HCT116 (cell line): ENCODE results near the gene C8A. TPM values are rescaled to one million over a fixed set of nuclear protein-coding genes. Genes with fewer than 3 reads are reported as not detected.

Source experiments
- ATAC-seq: fragments of 200-7000 bp; cut with Tn5 transposase; 2 replicates; pipeline ENCODE4 v1.9.1; 2020; ENCODE audit warnings: mild to moderate bottlenecking, moderate library complexity
- BruUV-seq: library from RNA; stranded (reverse); fragments of 400-500 nt; replicated peaks from 2 replicates; lab custom pipeline; 2021; lab: Mats Ljungman, UMichigan
- CTCF ChIA-PET: fragments of 300-600 bp; sonication (Branson Sonifier 250); formaldehyde crosslinking; loops from one replicate; lab custom pipeline; 2021; ENCODE audit warnings: antibody characterized with exemption; lab: Charles Lee
- POLR2A ChIA-PET: fragments of 300-600, 350-600 bp; sonication (Branson Sonifier 250); formaldehyde crosslinking; loops from one replicate; lab custom pipeline; 2021; ENCODE audit warnings: antibody characterized with exemption; lab: Charles Lee
- RAD21 ChIA-PET, 2 experiments: fragments of 300-600 bp; sonication (Branson Sonifier 250); formaldehyde crosslinking; loops; one replicate each; lab custom pipeline; 2023; ENCODE audit warnings: low total read pairs in 2 of 2; ENCODE audit not compliant: uncharacterized antibody in 2 of 2, unreplicated experiment in 2 of 2, low non-redundant PET in 1 of 2; lab: Charles Lee
- DNase-seq: peaks from one replicate; pipeline ENCODE4 v3.0.0-alpha.2; 2010; ENCODE audit warnings: low read depth, low spot score
- H2AFZ ChIP-seq: fragments of 200-600 bp; shearing (Covaris generic), sonication (generic); 2 replicates; pipeline ENCODE4 v1.6.1; 2017; ENCODE audit warnings: low read depth, mixed run types, mixed read lengths, antibody characterized with exemption, low read length; ENCODE audit not compliant: poor library complexity, severe bottlenecking
- H3K27ac ChIP-seq: 2 replicates; pipeline ENCODE4 v1.5.1; 2012; ENCODE audit warnings: low read depth, low read length
- H3K27me3 ChIP-seq: fragments of 200-600 bp; sonication (generic); 2 replicates; pipeline ENCODE4 v1.6.1; 2016; ENCODE audit warnings: mixed run types, low read length, mixed read lengths; ENCODE audit not compliant: insufficient read depth
- H3K36me3 ChIP-seq, 2 experiments: fragments of 200-500 bp in 1 of 2; fragments of 200-600 bp in 1 of 2; sonication (Bioruptor generic) in 1 of 2; sonication (generic) in 1 of 2; 2 replicates each; pipeline versions ENCODE4 v1.5.1 to v1.6.1; 2014 to 2016; ENCODE audit warnings: low read length in 2 of 2, inconsistent platforms in 1 of 2, mixed read lengths in 1 of 2, mixed run types in 1 of 2; ENCODE audit not compliant: insufficient read depth in 2 of 2, control insufficient read depth in 1 of 2
- H3K4me1 ChIP-seq, 2 experiments: fragments of 200-600 bp in 1 of 2; sonication (generic) in 1 of 2; 2 replicates each; pipeline versions ENCODE4 v1.5.1 to v1.6.1; 2012 to 2017; ENCODE audit warnings: low read length in 2 of 2, inconsistent platforms in 1 of 2, mild to moderate bottlenecking in 1 of 2, mixed read lengths in 1 of 2, mixed run types in 1 of 2, moderate library complexity in 1 of 2; ENCODE audit not compliant: insufficient read depth in 2 of 2, control insufficient read depth in 1 of 2
- H3K4me2 ChIP-seq: fragments of 200-600 bp; sonication (generic); 2 replicates; pipeline ENCODE4 v1.6.1; 2017; ENCODE audit warnings: mixed run types, low read length, mixed read lengths
- H3K4me3 ChIP-seq, 2 experiments: fragments of 200-600 bp in 1 of 2; sonication (generic) in 1 of 2; replicated peaks in 1 of 2; 2 replicates each; pipeline ENCODE4 v1.5.1; 2011 to 2016; ENCODE audit warnings: low read length in 2 of 2, control low read depth in 1 of 2, low read depth in 1 of 2, mild to moderate bottlenecking in 1 of 2, mixed read lengths in 1 of 2, mixed run types in 1 of 2
- H3K79me2 ChIP-seq: fragments of 200-600 bp; sonication (generic); 2 replicates; pipeline ENCODE4 v1.6.1; 2017; ENCODE audit warnings: mild to moderate bottlenecking, mixed run types, low read length, moderate library complexity, mixed read lengths; ENCODE audit not compliant: insufficient read depth
- H3K9ac ChIP-seq: fragments of 200-600 bp; sonication (generic); 2 replicates; pipeline ENCODE4 v1.6.1; 2016; ENCODE audit warnings: low read length, mixed read lengths
- H3K9me2 ChIP-seq: fragments of 200-600 bp; sonication (generic), shearing (Covaris generic); 2 replicates; pipeline ENCODE4 v1.6.1; 2017; ENCODE audit warnings: mixed run types, mild to moderate bottlenecking, moderate library complexity; ENCODE audit not compliant: insufficient read depth
- H3K9me3 ChIP-seq, 2 experiments: fragments of 200-500 bp in 1 of 2; fragments of 200-600 bp in 1 of 2; sonication (Bioruptor generic) in 1 of 2; sonication (generic) in 1 of 2; 2 replicates each; pipeline ENCODE4 v1.6.1; 2014 to 2017; ENCODE audit warnings: low read length in 2 of 2, mixed read lengths in 2 of 2, inconsistent platforms in 1 of 2, low read depth in 1 of 2, mild to moderate bottlenecking in 1 of 2, mixed run types in 1 of 2, moderate library complexity in 1 of 2; ENCODE audit not compliant: control insufficient read depth in 1 of 2, insufficient read depth in 1 of 2
- H4K20me1 ChIP-seq: fragments of 200-600 bp; sonication (generic), shearing (Covaris generic); 2 replicates; pipeline ENCODE4 v1.6.1; 2017; ENCODE audit warnings: mixed run types, mild to moderate bottlenecking, moderate library complexity; ENCODE audit not compliant: insufficient read depth
- ATF3 ChIP-seq: IDR thresholded peaks from 2 replicates; pipeline ENCODE4 v1.6.1; 2012
- CEBPB ChIP-seq: IDR thresholded peaks from 2 replicates; pipeline ENCODE4 v1.6.1; 2012; ENCODE audit warnings: low read depth
- CTCF ChIP-seq, 3 experiments: fragments of 200-600 bp in 1 of 3; sonication (generic) in 1 of 3; IDR thresholded peaks in 2 of 3; conservative IDR thresholded peaks in 1 of 3; 2 replicates each; pipeline ENCODE4 v1.5.1; 2012 to 2017; ENCODE audit warnings: low read depth in 2 of 3, low read length in 2 of 3, antibody characterized with exemption in 1 of 3, borderline replicate concordance in 1 of 3, control low read depth in 1 of 3, mild to moderate bottlenecking in 1 of 3, mixed read lengths in 1 of 3, mixed run types in 1 of 3, moderate library complexity in 1 of 3; ENCODE audit not compliant: insufficient read depth in 1 of 3
- ELF1 ChIP-seq: IDR thresholded peaks from 2 replicates; pipeline ENCODE4 v1.6.1; 2012; ENCODE audit warnings: low read depth, borderline replicate concordance
- EZH2 ChIP-seq: fragments of 200-600 bp; sonication (generic); IDR thresholded peaks from 2 replicates; pipeline ENCODE4 v1.6.1; 2017; ENCODE audit warnings: antibody characterized with exemption, mixed run types
- EZH2phosphoT487 ChIP-seq: fragments of 200-600 bp; IDR thresholded peaks from 2 replicates; pipeline ENCODE4 v1.6.1; 2018; ENCODE audit warnings: antibody characterized with exemption, borderline replicate concordance
- FOSL1 ChIP-seq: IDR thresholded peaks from 2 replicates; pipeline ENCODE4 v1.6.1; 2012; ENCODE audit warnings: low read depth
- POLR2A ChIP-seq: IDR thresholded peaks from 2 replicates; pipeline ENCODE4 v1.7.0; 2011; ENCODE audit warnings: borderline replicate concordance; ENCODE audit not compliant: insufficient read depth, insufficient read length; ENCODE audit errors: extremely low read depth
- POLR2AphosphoS5 ChIP-seq: IDR thresholded peaks from 2 replicates; pipeline ENCODE4 v1.6.1; 2011; ENCODE audit warnings: mild to moderate bottlenecking, low read depth, low read length, moderate library complexity
- RAD21 ChIP-seq: IDR thresholded peaks from 2 replicates; pipeline ENCODE4 v1.6.1; 2012; ENCODE audit warnings: low read depth, mild to moderate bottlenecking
- REST ChIP-seq: IDR thresholded peaks from 2 replicates; pipeline ENCODE4 v1.6.1; 2012; ENCODE audit warnings: low read depth
- intact Hi-C: fragments of 100-400 bp; cut with micrococcal nuclease; formaldehyde crosslinking; loops from 2 replicates; pipeline ENCODE4 v1.10.0; 2022
- total RNA-seq: library from RNA; stranded (reverse); gene quantifications from one replicate; pipeline ENCODE4 v1.2.1, GENCODE V29; 2021; ENCODE audit not compliant: unreplicated experiment

The C8A gene
- total RNA-seq, 1 experiment from 2014 or later = 0.10 TPM

- no peak overlapping the region for H3K27ac ChIP-seq
- DNase-seq (no peak), ATAC-seq (no peak)
- H4K20me1 ChIP-seq = no peaks in the 10 kb centered on the region
- no TSS peak for BruUV-seq
- peaks cover 51% of the 10 kb centered on the region for H3K27me3 ChIP-seq
- no peak overlapping the region for H2AFZ ChIP-seq
- no peaks in the 10 kb centered on the region for H3K9me3 ChIP-seq
- no peaks in the 10 kb centered on the region for H3K79me2 ChIP-seq
- no peaks in the 10 kb centered on the region for H3K9me2 ChIP-seq
- ChIA-PET RAD21 (no interaction called here), CTCF (no interaction called here), POLR2A (no interaction called here)
- intact Hi-C loops = no loop called here
- no peaks in the 10 kb centered on the region for H3K36me3 ChIP-seq
- TF ChIP-seq ELF1 (no peak), REST (no peak), EZH2phosphoT487 (no peak), EZH2 (no peak), RAD21 (no peak), CTCF (IDR thresholded peaks at IDR 0.05 in 2 of 3, conservative IDR thresholded peaks at IDR 0.05 in 1 of 3; ENCODE audit: borderline replicate concordance in 1 of 3, insufficient read depth in 1 of 3, low read depth in 2 of 3, low read length in 2 of 3) (no peak), CEBPB (no peak), POLR2AphosphoS5 (no peak), ATF3 (no peak), FOSL1 (no peak), POLR2A (no peak)
- no peak overlapping the region for H3K4me2 ChIP-seq
- no peak overlapping the region for H3K4me3 ChIP-seq
- no peak overlapping the region for H3K9ac ChIP-seq
- H3K4me1 ChIP-seq = no peaks in the 10 kb centered on the region
Observed at GRCh38 chr1:56894014-56894413, 39.4 kb downstream of the C8A start.
